ENCODE results near the gene PCDH15.

DNA sequence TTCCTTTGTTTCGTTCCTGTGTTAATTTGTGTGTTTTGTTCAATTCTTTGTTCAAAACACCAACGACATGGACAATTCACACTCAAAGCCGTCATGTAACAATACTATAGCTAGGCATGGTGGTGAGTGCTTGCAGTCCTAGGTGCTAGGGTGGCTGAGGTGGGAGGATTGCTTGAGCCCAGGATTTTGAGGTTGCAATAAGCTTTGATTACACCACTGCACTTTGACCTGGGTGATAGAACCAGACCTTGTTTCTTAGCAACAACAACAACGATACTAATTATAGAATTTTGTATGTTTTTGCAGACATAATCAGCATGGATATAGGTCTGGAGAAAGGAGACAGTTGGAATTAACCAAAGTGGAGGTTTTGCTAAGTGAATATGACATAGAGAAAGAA is 936.2 kb downstream of the PCDH15 start:
- no peak for TF ChIP-seq EZH2 (conservative IDR thresholded peaks at IDR 0.05; ENCODE audit: low read depth, low read length)
- no peak for TF ChIP-seq GLI4 (CRISPR knock-in tag; IDR thresholded peaks at IDR 0.05; ENCODE audit: borderline replicate concordance)
- TF ChIP-seq, protein P1, sequence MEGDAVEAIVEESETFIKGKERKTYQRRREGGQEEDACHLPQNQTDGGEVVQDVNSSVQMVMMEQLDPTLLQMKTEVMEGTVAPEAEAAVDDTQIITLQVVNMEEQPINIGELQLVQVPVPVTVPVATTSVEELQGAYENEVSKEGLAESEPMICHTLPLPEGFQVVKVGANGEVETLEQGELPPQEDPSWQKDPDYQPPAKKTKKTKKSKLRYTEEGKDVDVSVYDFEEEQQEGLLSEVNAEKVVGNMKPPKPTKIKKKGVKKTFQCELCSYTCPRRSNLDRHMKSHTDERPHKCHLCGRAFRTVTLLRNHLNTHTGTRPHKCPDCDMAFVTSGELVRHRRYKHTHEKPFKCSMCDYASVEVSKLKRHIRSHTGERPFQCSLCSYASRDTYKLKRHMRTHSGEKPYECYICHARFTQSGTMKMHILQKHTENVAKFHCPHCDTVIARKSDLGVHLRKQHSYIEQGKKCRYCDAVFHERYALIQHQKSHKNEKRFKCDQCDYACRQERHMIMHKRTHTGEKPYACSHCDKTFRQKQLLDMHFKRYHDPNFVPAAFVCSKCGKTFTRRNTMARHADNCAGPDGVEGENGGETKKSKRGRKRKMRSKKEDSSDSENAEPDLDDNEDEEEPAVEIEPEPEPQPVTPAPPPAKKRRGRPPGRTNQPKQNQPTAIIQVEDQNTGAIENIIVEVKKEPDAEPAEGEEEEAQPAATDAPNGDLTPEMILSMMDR (CRISPR knock-in tag; IDR thresholded peaks at IDR 0.05), result no peak
- no peak for TF ChIP-seq ZFP1 (CRISPR knock-in tag; IDR thresholded peaks at IDR 0.05)
- TF ChIP-seq HOXA9 (CRISPR knock-in tag; IDR thresholded peaks at IDR 0.05; ENCODE audit: borderline replicate concordance), result no peak

All from HepG2 (cell line).